Bronchial epithelial cell (primary cell): Measurements from ENCODE around the gene FBXL17. TPM values are rescaled to one million over a fixed set of nuclear protein-coding genes. Genes with fewer than 3 reads are reported as not detected.

Experiments
- DNase-seq: peaks from one replicate; pipeline ENCODE4 v3.0.0-alpha.2; 2010; ENCODE audit warnings: low read depth
- FAIRE-seq: peaks from 2 replicates; lab custom pipeline; 2011; peaks lifted over from hg19 to GRCh38; lab: Jason Lieb, UNC
- H3K27me3 ChIP-seq: 2 replicates; pipeline ENCODE4 v1.5.1; 2011; ENCODE audit warnings: low read length; ENCODE audit not compliant: control insufficient read depth, insufficient read depth
- H3K36me3 ChIP-seq: 2 replicates; pipeline ENCODE4 v1.5.1; 2011; ENCODE audit warnings: low read length; ENCODE audit not compliant: control insufficient read depth, insufficient read depth
- H3K4me3 ChIP-seq: 2 replicates; pipeline ENCODE4 v1.5.1; 2011; ENCODE audit warnings: mild to moderate bottlenecking, low read depth, low read length, control low read depth
- total RNA-seq: library from RNA; depleted of rRNA; stranded (reverse); fragments of >200 nt; gene quantifications from 2 replicates; pipeline ENCODE4 v1.2.1, GENCODE V29; 2014
- TF ChIP-seq, protein P1 (sequence below): IDR thresholded peaks from 2 replicates; pipeline ENCODE4 v1.5.1; 2011; ENCODE audit warnings: mild to moderate bottlenecking, moderate library complexity, low read length, control low read depth, inconsistent platforms; ENCODE audit not compliant: insufficient read depth, severe bottlenecking

Gene FBXL17
- total RNA-seq, 1 donor from 2014 or later = 6.6 TPM

DNA sequence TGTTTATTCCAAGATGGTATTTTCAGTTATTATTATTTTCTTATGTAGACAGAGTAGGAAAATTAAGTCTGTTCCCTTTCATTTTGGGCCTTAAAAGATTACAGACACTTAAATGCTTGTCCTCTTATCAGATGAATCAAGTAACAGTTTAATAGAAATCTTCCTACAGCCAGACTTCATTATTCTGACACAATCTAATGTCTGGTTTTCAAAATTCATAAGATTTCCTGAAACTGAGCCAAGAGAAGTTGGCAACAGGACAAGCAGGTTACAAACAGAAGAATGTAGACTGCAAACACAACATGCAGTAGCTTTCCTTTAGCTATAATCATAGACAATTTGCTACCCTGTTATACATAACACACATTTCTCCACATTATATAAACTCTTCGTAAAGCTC, 130.5 kb downstream of the FBXL17 start:
- no peak for FAIRE-seq
- H3K4me3 ChIP-seq = no peak overlapping the region
- TF ChIP-seq, protein P1, sequence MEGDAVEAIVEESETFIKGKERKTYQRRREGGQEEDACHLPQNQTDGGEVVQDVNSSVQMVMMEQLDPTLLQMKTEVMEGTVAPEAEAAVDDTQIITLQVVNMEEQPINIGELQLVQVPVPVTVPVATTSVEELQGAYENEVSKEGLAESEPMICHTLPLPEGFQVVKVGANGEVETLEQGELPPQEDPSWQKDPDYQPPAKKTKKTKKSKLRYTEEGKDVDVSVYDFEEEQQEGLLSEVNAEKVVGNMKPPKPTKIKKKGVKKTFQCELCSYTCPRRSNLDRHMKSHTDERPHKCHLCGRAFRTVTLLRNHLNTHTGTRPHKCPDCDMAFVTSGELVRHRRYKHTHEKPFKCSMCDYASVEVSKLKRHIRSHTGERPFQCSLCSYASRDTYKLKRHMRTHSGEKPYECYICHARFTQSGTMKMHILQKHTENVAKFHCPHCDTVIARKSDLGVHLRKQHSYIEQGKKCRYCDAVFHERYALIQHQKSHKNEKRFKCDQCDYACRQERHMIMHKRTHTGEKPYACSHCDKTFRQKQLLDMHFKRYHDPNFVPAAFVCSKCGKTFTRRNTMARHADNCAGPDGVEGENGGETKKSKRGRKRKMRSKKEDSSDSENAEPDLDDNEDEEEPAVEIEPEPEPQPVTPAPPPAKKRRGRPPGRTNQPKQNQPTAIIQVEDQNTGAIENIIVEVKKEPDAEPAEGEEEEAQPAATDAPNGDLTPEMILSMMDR = no peak
- no peaks in the 10 kb centered on the region for H3K36me3 ChIP-seq
- DNase-seq = peak; percentile 26
- no peaks in the 10 kb centered on the region for H3K27me3 ChIP-seq

DNA sequence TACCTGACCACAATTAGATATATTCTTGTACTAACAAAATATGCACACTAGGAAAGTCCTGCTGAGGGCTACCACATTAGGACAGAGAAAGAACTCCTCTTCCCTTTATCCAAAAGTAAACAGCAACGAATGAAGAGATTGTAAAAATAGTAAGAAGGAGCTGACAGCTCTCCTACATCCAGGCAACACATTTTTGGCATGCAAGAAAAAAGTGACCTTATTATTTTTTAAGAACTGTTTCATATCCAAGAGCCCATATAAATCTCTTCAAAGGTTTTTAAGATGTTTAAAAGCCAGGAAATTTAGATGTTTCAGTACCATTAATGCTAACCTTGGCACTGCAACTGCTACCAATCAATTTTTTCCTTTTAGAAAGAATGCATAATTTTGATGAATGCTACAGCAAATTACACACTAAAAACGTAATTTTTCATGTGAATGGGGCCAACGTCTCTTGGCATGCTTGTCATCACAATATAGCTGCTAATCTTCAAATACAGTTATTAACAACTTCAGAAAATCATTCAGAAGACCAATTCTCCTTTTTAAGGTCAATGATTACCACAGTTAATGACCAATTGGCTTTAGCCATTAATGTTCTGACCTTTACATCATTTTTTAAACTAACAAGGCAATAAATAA, 132.0 kb downstream of the FBXL17 start:
- no peak overlapping the region for H3K4me3 ChIP-seq
- no peaks in the 10 kb centered on the region for H3K36me3 ChIP-seq
- FAIRE-seq = no peak
- TF ChIP-seq, protein P1 = no peak
- DNase-seq = no peak
- no peaks in the 10 kb centered on the region for H3K27me3 ChIP-seq

DNA sequence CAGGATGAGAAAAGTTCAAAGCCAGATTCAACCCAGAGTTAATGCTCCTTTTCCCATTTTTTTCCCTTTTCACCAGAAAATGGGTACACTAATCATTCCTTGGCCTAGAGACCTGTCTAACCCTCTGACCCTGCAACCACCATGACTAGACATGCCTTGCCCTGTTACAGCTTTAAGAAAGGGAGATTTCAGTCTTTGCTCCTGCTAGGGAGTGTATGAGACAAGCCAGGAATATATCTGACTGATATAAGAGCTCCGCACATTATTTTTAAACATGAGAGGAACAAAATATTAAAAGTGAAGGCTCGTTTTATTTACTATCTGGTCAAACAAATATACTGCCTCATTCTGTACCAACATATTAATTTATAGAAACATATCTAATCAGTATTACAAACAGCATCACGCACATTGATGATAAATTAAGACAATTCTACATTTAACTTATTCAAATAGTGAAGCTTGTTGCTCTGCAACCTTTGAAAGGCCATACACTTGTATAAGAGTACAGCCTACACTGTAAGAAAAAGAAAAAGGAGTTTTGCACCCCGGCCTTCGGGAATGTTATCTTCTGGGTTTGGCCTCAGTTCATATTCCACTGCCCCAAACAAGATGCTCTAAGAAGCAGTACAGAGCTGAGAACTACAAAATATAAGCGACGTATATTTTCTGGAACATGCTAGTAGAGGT, 132.7 kb downstream of the FBXL17 start:
- Histone ChIP-seq H3K36me3 (no peaks in the 10 kb centered on the region), H3K27me3 (no peaks in the 10 kb centered on the region), H3K4me3 (no peak overlapping the region)
- TF ChIP-seq, protein P1 = no peak
- DNase-seq (no peak), FAIRE-seq (no peak)

GRCh38 chr5:108238936-108239887, 142.7 kb downstream of the FBXL17 start:
- no peak for FAIRE-seq

GRCh38 chr5:108238461-108238860, 143.4 kb downstream of the FBXL17 start:
- TF ChIP-seq, protein P1 = no peak
- no peaks in the 10 kb centered on the region for H3K27me3 ChIP-seq
- FAIRE-seq = no peak
- DNase-seq = no peak
- H3K36me3 ChIP-seq = no peaks in the 10 kb centered on the region
- no peak overlapping the region for H3K4me3 ChIP-seq

More at GRCh38 chr5:108238936-108239887, 142.7 kb downstream of the FBXL17 start:
- no peaks in the 10 kb centered on the region for H3K36me3 ChIP-seq
- no peaks in the 10 kb centered on the region for H3K27me3 ChIP-seq
- H3K4me3 ChIP-seq = no peak overlapping the region
- DNase-seq = peak; percentile 2
- TF ChIP-seq, protein P1 = no peak
